ENCODE measurements around the gene RGL1. TPM values are rescaled to one million over a fixed set of nuclear protein-coding genes. Genes with fewer than 3 reads are reported as not detected.

The RGL1 gene
- total RNA-seq, 4 donors from 2014 or later, result 66.8 to 88.3 (median 74.6) TPM

DNA sequence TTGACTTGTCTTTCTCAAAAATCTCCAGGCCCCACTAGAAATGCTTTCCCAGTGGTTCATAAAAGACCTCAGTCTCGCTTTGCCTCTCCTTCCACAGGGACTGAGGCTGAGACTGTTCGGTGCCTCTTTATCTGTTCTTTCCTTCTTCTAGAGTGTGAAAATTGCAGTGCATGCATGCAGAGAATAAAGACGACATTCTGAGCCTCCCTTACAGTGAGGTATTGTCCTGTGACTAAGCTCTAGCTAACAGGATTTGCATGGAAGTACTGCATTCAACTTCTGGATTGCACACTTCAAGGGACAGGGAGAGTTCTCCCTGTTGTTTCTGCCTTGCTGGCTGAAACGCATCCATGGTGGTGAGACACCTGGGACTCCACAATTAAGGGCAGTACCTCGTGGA lies 163.5 kb downstream of the RGL1 start:
- DNase-seq (ENCODE audit: low spot score) (no peak), ATAC-seq (ENCODE audit: low FRiP score) (no peak)
- TF ChIP-seq, protein P1, sequence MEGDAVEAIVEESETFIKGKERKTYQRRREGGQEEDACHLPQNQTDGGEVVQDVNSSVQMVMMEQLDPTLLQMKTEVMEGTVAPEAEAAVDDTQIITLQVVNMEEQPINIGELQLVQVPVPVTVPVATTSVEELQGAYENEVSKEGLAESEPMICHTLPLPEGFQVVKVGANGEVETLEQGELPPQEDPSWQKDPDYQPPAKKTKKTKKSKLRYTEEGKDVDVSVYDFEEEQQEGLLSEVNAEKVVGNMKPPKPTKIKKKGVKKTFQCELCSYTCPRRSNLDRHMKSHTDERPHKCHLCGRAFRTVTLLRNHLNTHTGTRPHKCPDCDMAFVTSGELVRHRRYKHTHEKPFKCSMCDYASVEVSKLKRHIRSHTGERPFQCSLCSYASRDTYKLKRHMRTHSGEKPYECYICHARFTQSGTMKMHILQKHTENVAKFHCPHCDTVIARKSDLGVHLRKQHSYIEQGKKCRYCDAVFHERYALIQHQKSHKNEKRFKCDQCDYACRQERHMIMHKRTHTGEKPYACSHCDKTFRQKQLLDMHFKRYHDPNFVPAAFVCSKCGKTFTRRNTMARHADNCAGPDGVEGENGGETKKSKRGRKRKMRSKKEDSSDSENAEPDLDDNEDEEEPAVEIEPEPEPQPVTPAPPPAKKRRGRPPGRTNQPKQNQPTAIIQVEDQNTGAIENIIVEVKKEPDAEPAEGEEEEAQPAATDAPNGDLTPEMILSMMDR (IDR thresholded peaks at IDR 0.05), result no peak

DNA sequence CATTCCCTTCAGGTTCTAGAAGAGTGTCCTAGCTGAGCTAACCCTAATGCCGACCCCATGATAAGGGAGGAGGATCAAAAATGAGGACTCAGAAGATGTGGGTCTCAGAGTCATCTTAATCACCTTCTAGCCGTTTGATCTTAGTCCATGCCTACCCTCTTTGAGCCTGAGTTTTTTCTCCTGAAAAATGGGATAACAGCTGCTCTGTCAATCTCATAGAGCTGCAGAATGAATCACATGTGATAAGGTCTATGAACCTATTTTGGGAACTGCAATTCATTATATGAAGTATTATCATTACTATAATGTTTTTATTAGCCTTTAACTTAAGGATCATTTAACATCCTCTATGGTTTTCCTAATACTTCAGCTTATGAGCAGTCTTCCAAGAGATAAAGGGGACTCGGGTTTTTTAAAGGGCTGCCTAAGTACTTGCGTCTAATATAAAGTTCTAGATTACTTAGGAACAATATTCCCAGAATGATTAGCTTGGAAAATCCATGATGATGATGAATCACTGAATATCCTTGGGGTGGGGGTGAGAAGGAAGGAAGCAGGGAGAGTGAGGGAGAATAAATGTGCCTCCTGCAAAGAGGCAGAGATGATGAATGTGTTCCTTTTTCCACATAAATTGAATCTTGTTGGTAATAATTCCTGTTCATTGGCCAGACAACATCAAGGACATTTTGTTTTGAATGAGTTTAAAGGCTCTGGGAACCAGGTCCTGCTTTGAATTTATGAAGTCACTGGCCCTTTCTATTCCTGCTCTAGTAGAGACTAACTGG lies 165.8 kb downstream of the RGL1 start:
- DNase-seq (ENCODE audit: low spot score), result no peak
- TF ChIP-seq, protein P1 (IDR thresholded peaks at IDR 0.05), result no peak
- no peak for ATAC-seq (ENCODE audit: low FRiP score)

DNA sequence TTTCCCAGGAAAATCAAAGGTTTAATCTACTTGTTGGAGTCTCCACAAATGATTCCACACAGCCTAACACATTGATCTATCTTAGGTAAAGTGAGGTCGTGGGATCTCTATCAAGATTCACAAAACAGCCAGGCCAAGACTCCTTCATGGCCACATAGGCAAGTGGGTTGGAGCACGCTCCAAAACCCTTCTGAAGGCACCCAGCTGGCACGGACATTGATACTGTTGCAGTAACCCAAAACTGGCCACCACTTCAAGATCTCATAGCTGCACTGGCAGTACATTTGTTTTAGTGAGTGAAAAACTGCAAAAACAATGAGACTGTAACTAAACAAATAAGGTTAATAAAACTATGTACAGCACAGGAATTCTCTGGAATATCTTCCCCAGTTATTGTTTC lies 170.7 kb downstream of the RGL1 start:
- TF ChIP-seq, protein P1 (IDR thresholded peaks at IDR 0.05), result no peak
- no peak for DNase-seq (ENCODE audit: low spot score)
- ATAC-seq (ENCODE audit: low FRiP score), result no peak

DNA sequence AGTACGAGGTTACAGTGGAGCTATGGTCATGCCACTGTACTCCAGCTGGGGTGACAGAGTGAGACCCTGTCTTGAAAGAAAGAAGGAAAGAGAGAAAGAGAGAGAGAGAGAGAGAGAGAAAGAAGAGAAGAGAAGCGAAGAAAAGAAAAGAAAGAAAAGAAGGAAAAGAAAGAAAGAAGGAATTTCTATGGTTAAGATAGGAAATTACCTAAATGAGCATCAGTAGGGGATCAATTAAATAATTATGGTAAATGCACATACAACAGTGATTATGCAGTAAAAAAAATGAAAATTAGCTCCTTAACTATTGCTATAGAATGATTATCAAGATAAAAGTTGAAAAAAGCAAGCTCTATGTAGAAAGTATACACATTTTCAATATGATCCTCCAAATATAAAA lies 172.8 kb downstream of the RGL1 start:
- no peak for ATAC-seq (ENCODE audit: low FRiP score)
- TF ChIP-seq, protein P1 (IDR thresholded peaks at IDR 0.05), result no peak
- DNase-seq (ENCODE audit: low spot score), result no peak

Other genes starting within 250 kb of the RGL1 start
- gene NCF2, start 214.7 kb upstream of the RGL1 start, total RNA-seq, result 10 to 100 TPM; 20.4 to 85.0 (median 44.4) TPM
- gene ARPC5, start 169.3 kb upstream of the RGL1 start, total RNA-seq, result 10 to 100 TPM; 68.7 to 99.2 (median 90.2) TPM
- not detected for gene APOBEC4, start 151.8 kb upstream of the RGL1 start, total RNA-seq
- gene COLGALT2, start 232.6 kb downstream of the RGL1 start, total RNA-seq, result 1 to 10 TPM in 3 of 4 donors, under 1 TPM in 1; 0.72 to 6.1 (median 1.7) TPM
- 10 to 100 TPM; 16.2 to 29.0 (median 23.8) TPM for gene TSEN15, start 246.6 kb downstream of the RGL1 start, total RNA-seq

All from omental fat pad (tissue), 4 donors.